Fibroblast of the aortic adventitia (primary cell): ENCODE results near the gene SVOPL. TPM values are rescaled to one million over a fixed set of nuclear protein-coding genes. Genes with fewer than 3 reads are reported as not detected.

ENCODE experiments used
- DNase-seq: peaks from one replicate; pipeline ENCODE4 v3.0.0-alpha.2; 2010; ENCODE audit warnings: low read depth
- H3K4me3 ChIP-seq: 2 replicates; pipeline ENCODE4 v1.5.1; 2011; ENCODE audit warnings: low read depth, mild to moderate bottlenecking, control low read depth, low read length, moderate library complexity
- total RNA-seq: library from RNA; depleted of rRNA; stranded (reverse); fragments of >200 nt; gene quantifications from 2 replicates; pipeline ENCODE4 v1.2.3, GENCODE V29; 2012; ENCODE audit warnings: low replicate concordance
- TF ChIP-seq, protein P1 (sequence below): IDR thresholded peaks from 2 replicates; pipeline ENCODE4 v1.5.1; 2011; ENCODE audit warnings: mild to moderate bottlenecking, low read length, control low read depth, inconsistent platforms; ENCODE audit not compliant: insufficient read depth

The SVOPL gene
- total RNA-seq, 1 donor, result not detected

DNA sequence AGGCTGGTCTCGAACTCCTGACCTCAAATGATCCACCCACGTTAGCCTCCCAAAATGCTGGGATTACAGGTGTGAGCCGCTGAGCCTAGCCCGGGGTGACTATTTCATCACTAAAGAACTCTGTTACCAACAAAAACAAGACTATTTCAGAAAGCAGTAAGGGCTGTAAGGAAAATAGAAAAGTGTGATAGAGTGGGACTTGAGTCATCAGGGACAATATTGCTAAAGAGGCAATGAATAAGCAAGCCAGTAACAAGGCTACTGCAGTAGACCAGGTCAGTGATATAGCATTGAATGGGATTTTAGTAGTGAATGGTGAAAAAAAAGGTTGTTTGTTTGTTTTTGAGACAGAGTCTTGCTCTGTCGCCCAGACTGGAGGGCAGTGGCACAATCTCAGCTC is 51.7 kb downstream of the SVOPL start:
- H3K4me3 ChIP-seq, result no peak overlapping the region
- TF ChIP-seq, protein P1, sequence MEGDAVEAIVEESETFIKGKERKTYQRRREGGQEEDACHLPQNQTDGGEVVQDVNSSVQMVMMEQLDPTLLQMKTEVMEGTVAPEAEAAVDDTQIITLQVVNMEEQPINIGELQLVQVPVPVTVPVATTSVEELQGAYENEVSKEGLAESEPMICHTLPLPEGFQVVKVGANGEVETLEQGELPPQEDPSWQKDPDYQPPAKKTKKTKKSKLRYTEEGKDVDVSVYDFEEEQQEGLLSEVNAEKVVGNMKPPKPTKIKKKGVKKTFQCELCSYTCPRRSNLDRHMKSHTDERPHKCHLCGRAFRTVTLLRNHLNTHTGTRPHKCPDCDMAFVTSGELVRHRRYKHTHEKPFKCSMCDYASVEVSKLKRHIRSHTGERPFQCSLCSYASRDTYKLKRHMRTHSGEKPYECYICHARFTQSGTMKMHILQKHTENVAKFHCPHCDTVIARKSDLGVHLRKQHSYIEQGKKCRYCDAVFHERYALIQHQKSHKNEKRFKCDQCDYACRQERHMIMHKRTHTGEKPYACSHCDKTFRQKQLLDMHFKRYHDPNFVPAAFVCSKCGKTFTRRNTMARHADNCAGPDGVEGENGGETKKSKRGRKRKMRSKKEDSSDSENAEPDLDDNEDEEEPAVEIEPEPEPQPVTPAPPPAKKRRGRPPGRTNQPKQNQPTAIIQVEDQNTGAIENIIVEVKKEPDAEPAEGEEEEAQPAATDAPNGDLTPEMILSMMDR, result no peak
- DNase-seq, result no peak

DNA sequence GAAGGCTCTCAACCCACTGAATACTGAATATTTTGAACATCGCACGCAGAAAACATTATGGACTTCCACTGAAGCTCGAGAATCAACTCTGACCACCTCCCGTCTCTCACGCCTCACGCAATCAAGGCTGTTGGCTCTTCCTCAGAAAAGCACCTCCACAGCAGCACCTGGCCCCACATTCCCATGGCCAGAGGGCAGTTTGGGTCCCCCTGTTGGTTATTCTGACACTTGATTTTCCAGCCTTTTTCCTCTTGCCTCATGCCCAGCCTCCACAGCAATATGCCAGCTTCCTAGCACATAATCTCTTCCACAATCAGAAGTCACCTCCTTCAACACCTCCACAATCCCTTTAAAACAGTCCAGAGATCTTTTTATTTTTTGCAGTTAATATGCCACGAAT is 55.9 kb downstream of the SVOPL start:
- no peak overlapping the region for H3K4me3 ChIP-seq
- no peak for DNase-seq
- TF ChIP-seq, protein P1, result no peak

DNA sequence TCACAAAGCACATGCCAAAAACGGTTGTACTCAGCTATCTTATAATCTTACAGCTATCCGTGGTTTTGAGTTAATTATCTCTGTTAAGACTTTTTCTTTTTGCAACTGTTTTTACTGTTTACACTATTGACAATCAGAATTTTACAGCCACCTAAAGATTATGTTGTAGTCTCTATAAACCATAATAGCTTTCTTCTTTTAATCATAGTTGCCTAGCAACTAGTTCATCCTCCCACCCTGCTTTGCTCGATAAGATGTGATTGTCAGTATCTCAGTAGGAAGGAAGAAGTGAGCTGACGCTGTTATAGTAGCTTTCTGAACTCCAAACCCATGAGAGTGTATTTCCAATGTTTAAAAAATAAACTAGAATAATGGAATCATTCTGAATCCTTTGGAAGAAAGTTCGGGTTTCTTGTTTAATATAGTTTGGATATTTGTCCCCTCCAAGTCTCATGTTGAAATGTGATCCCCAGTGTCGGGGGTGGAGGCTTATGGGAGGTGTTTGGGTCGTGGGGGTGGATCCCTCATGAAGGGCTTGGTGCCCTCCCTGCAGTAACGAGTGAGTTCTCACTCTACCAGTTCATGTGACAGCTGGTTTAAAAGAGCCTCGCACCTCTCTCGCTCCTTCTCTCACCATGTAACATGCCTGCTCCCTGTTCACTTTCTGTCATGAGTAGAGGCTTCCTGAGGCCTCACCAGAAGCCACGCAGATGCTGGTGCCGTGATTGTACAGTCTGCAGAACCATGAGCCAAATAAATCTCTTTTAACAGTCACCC is 68.1 kb downstream of the SVOPL start:
- TF ChIP-seq, protein P1, result no peak
- no peak for DNase-seq
- H3K4me3 ChIP-seq, result no peak overlapping the region

DNA sequence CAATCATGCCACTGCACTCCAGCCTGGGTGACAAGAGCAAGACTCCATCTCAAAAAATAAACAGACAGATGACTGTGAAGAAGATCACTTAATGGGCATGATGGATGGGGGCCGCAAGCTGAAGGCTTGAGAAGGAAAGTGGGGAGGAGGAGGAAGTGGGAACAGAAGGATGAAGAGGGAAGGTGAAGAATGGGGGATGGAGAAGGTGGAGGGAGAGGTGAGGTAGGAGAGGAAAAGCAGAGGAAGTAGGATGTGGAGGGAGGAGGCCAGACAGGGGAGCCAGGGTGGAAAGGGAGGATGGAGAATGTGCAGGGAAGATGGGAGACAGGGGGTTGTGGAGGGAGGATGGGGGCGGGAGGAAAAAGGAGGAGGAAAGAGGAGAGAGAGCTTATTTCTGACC is 68.8 kb downstream of the SVOPL start:
- TF ChIP-seq, protein P1, result no peak
- no peak overlapping the region for H3K4me3 ChIP-seq
- no peak for DNase-seq

DNA sequence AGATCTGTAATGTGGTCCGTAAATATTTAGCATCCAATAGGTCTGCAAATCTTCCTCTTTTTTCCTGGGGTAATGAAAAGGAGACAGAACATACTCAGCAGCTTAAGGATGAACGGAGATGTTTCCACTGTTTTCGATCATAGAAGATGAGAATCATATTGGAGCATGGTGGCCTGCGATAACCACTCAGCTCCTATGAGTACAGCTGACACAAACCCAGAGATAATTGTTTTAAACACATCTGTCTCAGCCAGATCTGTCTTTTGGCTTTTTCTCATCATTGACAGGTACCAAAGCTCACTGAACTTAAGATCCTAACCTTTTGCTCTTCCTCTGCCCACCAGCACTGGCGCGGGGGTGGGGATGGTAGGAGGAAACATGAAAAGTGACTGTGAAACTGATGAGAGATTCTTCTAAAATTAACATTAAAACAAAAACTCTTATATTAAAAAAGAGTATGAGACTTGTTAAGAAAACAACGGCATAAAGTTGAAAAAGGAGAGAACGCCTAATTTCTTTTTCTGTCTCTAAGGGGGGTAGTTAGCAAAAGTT is 71.0 kb downstream of the SVOPL start:
- no peak for DNase-seq
- no peak overlapping the region for H3K4me3 ChIP-seq
- TF ChIP-seq, protein P1, result no peak

DNA sequence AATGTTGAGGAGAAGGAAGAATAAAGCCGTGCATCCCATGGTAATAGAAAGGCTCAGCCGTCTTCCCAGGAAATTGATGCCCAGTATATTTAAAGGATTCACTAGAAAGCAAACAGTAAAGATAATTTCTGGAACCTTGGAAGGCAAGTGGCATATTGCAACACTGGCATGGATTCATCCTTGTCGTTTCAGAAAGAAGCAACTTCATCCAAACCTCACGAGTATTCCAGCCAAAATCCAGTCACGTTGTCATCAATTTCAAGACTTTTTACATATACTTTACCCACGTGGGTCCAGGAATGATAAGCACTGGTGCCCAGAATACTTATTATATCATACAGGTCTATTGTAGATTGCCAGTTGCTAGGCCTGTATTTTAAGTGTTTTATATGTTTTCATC is 73.8 kb downstream of the SVOPL start:
- H3K4me3 ChIP-seq, result no peak overlapping the region
- DNase-seq, result no peak
- TF ChIP-seq, protein P1, result no peak
